ENCODE results near the gene SDF2L1.
"Not testable (repeated sequence)": the region's sequence is repeated elsewhere in the genome, so short reads cannot be mapped to it uniquely, and the experiment has no call there.

Gene SDF2L1

GRCh38 chr22:21674638-21675245, 32.6 kb downstream of the SDF2L1 start:
- no peak overlapping the region for H3K4me3 ChIP-seq (ENCODE audit: low read depth, low read length)
- TF ChIP-seq CTCF (IDR thresholded peaks at IDR 0.05; ENCODE audit: low read depth, low read length): no peak

GRCh38 chr22:21677606-21678443, 35.7 kb downstream of the SDF2L1 start:
- TF ChIP-seq CTCF (IDR thresholded peaks at IDR 0.05; ENCODE audit: low read depth, low read length): no peak
- H3K4me3 ChIP-seq (ENCODE audit: low read depth, low read length): no peak overlapping the region

- H3K4me3 ChIP-seq (ENCODE audit: low read depth, low read length): not testable (repeated sequence)
Observed at GRCh38 chr22:21678842-21679241, 36.7 kb downstream of the SDF2L1 start.

- no peak overlapping the region for H3K4me3 ChIP-seq (ENCODE audit: low read depth, low read length)
- TF ChIP-seq CTCF (IDR thresholded peaks at IDR 0.05; ENCODE audit: low read depth, low read length): no peak
Observed at GRCh38 chr22:21679383-21679782, 37.3 kb downstream of the SDF2L1 start.

- TF ChIP-seq CTCF (IDR thresholded peaks at IDR 0.05; ENCODE audit: low read depth, low read length): no peak
- H3K4me3 ChIP-seq (ENCODE audit: low read depth, low read length): no peak overlapping the region
Observed at GRCh38 chr22:21680830-21681565, 38.9 kb downstream of the SDF2L1 start.

GRCh38 chr22:21681566-21682370, 39.7 kb downstream of the SDF2L1 start:
- H3K4me3 ChIP-seq (ENCODE audit: low read depth, low read length): no peak overlapping the region
- TF ChIP-seq CTCF (IDR thresholded peaks at IDR 0.05; ENCODE audit: low read depth, low read length): no peak
